AG09319 (cell line): Measurements from ENCODE around the gene DNAJB1.
A peak's percentile ranks its signal among the peaks of the same experiment; 100 is the strongest.

ENCODE experiments used
- DNase-seq: peaks from one replicate; pipeline ENCODE4 v3.0.0-alpha.2; 2010; ENCODE audit warnings: low read depth; ENCODE audit errors: extremely low read depth
- CTCF ChIP-seq: IDR thresholded peaks from 2 replicates; pipeline ENCODE4 v1.5.1; 2011; ENCODE audit warnings: low read depth, mild to moderate bottlenecking, inconsistent platforms, low read length, moderate library complexity

DNAJB1 gene

DNA sequence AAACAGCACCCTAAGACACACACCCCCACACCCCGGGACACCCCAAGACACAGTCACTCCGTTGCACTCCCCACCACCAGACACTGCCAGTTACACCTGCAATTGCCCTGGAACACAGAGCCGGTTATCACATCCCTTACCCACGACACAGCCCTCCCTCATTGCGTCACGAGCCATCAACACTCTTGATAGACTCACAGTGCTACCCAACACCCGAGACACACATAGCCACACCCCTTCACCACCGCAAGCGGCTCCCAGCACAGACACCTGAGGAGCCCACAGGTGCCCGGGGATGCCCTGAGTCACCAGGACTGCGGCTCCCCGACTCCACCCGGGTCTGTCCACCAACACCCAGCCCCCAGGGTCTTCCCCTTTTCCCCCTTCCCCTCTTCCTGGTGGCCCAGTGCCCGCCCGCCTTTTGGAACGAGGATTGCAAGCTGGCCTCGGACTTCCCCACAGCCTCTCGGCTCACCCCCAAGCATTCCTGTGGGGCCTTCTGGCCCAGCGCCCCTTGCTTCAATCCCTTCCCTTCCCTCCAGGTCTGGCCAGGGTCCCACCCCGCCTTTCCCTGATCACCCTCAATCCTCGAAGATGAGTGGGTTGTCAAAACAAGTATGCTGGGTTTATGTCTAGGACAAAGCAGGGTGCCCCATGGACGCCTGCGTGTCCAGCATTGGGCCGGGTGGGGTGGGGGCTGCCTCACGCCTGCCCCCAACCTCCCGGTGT, 41.4 kb downstream of the DNAJB1 start:
- DNase-seq, result no peak
- no peak for TF ChIP-seq CTCF

DNA sequence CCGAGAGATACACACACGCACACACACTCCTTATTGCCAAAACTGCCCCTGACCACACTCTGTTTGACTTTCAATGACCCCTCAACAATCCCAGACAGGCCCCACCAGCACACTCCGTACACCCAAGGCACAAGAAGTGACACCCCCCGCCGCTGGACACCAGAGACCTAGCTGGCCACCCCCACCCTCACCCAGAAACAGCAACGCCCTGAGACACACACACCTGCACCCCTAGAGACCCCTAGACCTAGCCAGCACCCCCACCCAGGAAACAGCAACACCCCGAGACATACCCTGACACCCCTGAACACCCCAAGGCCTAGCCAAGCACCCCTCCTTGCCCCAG, 41.9 kb downstream of the DNAJB1 start:
- TF ChIP-seq CTCF, result no peak
- no peak for DNase-seq

DNA sequence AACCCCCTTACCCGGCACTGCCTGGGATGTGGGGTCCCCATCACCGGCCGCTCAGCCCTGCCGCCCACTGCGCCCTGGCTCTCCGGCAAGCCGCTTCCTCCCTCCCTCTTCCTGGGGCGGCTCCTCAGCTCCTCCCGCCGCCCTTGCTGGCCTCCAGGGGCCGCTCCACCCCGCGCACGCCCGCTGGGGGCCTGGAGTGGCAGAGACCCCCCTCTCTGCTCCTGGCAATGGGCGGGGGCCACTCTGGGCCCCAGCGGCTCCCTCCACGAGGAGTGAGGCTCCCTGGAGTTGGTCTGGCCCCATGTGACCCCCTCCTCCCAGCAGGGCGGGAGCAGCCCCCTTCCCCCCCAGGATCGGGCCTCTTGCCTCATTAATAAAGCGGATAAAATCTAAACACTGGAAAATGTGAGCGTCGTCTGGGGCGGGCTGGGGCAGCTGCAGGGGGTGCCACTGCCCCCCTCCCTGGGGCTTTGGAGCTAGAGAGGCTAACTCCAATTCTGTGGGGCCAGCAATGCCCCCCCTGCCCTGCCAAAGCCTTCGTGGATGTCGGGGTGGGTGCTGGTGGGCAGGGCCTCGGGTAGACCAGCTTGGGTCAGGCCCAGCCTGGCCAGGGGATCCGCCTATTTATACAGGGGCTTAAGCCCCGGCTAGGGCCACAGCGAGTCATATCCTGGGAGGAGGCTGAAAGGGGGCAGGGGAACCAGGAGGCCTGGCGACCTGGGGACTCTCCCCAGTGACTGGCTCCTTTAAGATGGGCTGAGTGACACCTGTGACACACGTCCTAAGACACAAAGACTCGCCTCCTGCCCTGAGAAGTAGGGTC, 42.7 kb downstream of the DNAJB1 start, which contains the start of gene PTGER1:
TSS of gene PTGER1 (minus strand) at position 104 of the 823 bp plus-strand sequence. CDS start 1,034 bp downstream, outside the sequence.
- peak; percentile 51 for TF ChIP-seq CTCF
- DNase-seq, result no peak

GRCh38 chr19:14474827-14475226, 43.4 kb downstream of the DNAJB1 start:
- TF ChIP-seq CTCF, result no peak
- no peak for DNase-seq

DNA sequence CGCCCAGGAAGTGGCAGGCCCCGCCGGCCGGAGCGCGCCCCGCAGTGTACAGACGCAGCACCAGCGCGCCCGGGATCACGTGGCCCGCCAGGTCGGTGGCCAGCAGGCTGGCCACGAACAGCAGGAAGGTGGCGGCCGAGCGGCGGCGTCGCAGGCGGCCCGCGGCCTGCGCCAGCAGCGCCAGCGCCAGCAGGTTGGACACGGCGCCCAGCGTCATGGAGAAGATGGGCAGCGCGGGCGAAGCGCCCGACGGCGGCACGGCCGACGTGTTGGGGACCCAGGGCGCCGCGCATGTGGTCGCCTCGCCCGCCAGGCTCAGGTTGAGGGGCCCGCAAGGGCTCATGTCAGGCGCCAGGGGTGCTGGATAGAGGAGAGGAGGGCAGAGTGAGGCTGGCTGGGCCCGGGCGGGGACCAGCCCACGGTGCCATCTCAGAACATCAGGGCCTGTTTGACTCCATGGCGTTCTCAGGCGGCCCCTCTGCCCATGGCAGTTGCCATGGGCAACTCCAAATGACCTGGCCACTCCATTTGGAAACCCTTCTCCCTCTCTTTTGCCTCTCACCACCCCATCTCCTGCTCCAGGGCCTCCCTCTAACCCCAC, 44.1 kb downstream of the DNAJB1 start:
- TF ChIP-seq CTCF, result no peak
- DNase-seq, result no peak

DNA sequence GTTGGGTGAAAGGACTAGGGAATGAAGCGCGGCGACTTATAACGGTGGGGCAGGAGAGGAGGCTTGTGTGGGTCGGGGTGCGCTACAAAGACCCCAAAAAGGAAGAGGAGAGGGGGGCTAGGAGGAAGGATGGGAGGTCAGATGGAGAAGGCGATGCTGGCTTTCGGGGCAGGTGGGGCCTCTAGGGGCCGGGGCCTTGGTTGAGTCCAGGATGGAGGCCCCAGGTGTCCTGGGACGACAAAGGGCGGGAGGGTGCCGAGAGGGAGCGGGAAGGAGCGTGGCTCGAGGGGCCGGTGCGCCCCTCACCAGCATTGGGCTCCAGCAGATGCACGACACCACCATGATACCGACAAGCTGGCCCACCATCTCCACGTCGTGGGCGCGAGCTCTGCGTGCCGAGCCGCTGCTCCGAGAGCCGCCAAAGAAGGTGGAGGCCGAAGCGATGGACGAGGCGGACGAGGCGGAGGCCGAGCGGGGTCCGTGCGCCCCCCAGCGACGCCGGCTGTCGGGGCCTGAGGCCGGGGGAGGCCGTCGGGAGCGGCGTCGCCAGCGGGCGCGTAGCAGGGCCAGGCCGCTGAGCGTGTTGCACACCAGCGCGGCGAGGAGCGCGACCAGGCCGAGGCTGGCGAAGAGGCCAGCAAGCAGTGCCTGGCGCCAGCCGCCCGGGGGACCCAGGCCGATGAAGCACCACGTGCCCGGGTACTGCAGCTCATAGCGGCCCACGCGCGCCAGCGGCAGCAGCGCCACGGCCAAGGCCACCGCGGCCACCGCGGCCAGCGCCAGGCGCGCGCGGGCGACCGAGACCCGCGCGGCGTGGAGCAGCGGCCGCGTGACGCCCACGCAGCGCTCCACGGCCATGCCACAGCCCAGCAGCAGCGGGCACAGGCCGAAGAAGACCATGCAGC, 44.9 kb downstream of the DNAJB1 start:
- DNase-seq, result no peak
- no peak for TF ChIP-seq CTCF
